Measurements from ENCODE around the gene ABHD17A.
"Not testable (repeated sequence)": the region's sequence is repeated elsewhere in the genome, so short reads cannot be mapped to it uniquely, and the experiment has no call there.

The ABHD17A gene

GRCh38 chr19:1879982-1880381 is 5.3 kb downstream of the ABHD17A start:
- DNase-seq: not testable (repeated sequence)

DNA sequence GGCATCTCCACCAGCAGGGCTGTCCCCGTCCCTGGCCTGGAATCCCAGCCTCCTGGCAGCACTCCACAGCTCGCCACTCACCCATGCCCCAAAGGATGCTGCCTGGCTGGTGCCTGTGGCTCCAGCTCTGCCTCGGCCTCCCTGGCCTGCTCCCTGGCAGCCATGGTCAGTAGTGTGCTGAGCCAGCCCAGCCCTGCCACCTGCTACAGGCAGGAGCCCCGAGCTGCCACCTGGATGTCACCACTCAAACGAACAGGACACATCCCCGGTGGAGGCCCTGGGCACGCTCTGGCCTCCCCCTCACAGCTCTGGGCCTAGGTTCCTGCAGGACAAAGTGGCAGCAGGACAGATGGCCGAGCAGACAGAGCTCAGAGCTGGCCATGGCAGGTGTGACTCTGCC is 6.7 kb downstream of the ABHD17A start:
- DNase-seq: not testable (repeated sequence)

DNA sequence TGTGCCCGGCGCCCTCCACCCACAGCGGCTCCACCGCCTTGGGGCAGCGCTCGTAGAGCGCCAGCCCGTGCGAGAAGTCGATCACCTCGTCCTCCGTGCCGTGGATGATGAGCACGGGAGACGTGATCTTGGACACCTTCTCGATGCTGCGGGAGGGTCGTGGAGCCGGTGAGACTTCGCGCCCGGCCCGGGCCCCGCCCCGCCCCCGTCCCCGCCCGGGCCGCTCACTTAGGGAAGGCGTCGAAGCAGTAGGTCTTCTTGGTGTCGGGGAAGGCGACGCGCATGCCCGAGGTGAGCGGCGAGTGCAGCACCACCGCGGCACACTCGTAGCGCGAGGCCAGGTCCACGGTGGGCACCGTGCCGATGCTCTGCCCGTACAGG is 8.0 kb downstream of the ABHD17A start:
- not testable (repeated sequence) for DNase-seq

DNA sequence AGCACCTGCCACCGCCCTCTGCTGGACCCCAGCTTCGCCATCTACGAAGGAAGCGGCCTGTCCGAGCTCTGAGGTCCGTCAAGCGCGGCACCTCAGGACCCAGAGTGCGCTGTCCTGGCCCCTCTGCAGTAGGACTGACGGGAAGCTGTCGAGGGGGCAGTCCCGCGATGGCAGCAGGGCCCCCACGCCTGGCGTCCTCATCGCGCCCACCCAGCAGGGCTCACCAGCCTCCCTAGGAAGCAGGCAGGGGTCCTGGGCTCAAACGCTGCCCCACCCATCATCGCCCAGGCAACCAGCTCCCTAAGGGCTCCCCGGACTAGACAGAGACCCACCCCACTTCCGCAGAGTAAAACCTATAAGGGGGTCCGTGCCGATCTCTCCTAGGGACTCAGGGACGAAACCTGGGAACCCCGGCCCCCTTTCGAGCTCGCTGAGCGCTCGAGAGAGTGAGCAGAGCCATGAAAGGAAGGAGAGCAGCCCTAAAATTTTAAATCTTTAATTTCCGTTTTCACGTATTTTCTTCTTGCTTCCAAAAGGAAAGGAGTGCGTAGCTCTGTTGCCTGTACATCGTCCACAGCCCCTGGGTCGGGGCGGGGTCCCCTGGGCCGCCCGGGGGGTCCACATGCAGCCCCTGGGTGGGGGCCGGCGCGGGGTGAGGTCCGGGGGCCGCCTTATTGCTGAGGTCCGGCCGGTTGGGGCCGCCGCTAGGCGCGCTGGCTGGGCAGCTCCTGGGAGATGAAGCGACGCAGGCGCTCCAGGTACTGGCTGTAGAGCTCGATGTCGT is 8.6 kb downstream of the ABHD17A start:
- not testable (repeated sequence) for DNase-seq

DNA sequence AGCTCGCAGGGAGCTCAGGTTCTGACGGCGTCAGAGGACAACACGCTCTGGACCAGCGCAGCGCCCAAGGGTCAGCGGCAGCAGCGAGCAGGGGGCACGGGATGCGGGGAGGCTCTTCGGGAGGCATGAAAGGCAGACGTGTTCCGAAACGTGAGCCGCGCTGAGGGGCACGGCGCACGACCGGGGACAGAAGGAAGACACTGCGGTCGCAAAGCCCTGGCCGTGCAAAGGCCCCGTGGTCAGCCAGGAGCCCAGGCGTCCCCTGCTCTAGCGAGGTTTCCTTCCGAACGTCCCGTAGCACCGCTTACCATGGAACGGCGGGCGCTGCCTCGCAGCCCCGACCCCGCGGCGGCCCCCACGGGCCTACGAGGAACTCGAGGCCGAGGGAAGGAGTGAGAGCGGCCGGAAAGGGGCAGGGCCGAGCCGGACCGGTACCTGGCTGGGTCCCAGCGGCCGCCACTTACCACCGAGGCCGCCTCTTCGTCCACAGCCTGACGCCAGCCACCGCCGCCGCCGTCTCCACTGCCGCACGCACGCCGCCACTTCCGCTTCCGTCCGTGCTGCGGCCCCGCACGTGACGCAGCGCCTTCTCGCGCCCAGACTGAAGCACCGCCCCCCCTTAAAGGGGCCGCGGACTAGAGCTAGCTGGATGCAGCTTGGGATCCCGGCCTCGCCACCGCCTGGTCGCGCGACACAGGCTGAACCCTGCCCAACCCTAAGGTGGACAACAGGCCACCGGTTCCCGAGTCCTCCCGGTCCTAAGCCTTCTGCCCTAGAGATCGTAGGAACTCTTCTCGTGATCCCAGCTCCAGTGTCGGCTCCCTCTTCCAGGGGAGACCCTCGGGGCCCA is 9.4 kb downstream of the ABHD17A start:
- peak; percentile 82 for DNase-seq

DNA sequence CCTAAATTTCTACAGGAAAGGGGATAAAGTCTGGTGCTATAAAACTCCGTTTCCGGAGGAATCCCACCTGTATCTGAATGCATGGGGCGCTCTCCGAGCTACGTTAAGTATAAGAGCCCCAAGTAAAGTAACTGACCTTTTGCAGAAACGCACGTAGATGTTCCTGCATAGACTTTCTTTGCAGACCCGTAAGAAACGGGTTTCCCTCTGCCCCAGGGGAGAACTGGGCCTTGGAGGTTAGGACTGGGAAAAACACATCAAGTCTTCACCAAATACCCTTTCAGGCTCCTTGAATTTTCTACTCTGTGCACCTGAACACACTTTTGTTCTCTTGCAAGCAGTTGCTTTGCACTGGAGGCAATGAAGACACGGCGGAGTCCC is 10.0 kb downstream of the ABHD17A start:
- DNase-seq: not testable (repeated sequence)

DNA sequence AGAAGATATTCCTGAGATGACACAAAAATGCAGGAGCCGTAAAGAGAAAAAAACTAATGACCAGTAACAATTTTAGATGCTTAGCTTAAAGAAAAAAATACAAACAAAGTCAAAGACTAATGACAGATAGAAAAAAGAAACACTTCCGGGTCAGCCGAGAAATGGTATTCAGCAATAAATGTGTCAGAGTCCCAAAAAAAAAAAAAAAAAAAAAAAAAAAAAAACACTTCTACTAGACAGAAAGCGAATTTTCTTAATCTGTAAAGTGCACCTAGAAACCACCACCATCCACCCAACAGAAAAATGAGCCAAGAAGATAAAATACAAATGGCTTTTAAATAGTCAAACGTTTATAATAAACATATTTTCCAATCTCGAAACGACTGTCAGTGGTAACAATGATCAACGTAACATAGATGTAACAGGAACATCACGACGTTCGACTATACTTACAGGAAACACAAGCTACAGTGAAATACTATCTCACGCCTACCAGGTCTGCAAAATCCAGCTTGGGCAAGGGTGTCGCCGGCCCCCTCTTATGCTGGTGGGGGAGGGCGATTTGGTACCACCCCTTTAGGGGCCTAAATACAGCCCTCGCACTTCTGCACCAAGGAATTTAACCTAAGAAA is 10.6 kb downstream of the ABHD17A start:
- no peak for DNase-seq

- DNase-seq: no peak
These were observed 11.5 kb downstream of the ABHD17A start for GRCh38 chr19:1873524-1874473.

DNA sequence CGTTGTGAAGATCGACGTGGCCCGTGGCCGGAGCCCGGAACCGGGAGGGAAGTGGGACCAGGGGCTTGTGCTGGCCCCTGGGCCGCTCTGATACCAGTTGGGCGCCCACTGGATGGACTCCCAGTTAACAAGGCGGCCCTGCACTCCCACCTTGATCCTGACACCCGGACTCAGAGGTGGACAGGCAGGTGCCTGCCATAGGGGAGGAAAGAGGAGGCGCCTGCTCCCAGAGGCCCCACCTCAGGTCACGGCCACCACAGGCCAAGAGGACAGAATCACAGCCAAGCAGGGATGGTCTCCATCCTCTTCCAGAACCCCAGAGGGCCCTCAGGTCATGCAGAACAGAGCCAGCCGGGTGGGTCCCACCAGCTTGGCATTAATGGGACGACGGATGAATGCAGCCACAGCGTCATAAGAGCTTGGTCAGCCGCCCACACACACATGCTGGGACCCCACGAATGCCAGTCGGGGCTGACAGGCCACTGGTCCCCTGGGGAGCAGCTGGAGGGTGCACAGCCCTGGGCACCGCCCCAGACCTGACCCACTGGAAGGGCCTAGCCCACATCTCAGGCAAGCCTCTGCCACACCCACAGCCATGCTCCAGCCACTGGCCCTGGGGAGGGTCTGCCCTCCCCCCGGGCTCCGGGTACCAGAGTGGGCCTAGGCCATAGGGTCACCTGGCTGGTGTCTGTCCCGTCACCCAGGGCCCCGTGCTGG is 12.3 kb downstream of the ABHD17A start:
- no peak for DNase-seq

- no peak for DNase-seq
These were observed 13.7 kb downstream of the ABHD17A start for GRCh38 chr19:1871630-1872029.

DNA sequence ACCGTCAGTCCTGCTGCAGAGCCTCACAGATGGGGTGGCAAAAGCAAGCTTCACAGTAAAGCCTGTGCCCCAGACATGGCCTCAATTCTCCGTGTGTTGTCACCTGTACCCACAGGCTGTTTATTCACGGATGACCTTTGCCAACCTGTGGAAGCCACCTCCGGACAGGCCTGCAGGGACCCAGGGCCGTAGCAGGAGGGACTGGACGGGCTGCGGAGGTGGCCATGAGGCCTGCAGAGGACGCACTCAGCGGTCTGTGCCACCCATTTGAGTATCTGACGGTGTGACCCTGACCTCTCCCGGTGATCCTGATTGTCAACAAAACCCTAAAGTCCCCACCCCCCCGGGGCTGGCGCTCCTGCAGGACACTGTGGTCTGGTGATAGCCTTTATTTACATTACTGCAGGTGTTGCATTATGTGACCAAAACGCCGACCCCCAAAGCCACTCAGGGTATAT is 14.1 kb downstream of the ABHD17A start:
- no peak for DNase-seq

GRCh38 chr19:1868971-1869370 is 16.3 kb downstream of the ABHD17A start:
- DNase-seq: no peak

- no peak for DNase-seq
These were observed 18.0 kb downstream of the ABHD17A start for GRCh38 chr19:1867349-1867724.

- DNase-seq: no peak
These were observed 18.5 kb downstream of the ABHD17A start for GRCh38 chr19:1866693-1867348.

DNA sequence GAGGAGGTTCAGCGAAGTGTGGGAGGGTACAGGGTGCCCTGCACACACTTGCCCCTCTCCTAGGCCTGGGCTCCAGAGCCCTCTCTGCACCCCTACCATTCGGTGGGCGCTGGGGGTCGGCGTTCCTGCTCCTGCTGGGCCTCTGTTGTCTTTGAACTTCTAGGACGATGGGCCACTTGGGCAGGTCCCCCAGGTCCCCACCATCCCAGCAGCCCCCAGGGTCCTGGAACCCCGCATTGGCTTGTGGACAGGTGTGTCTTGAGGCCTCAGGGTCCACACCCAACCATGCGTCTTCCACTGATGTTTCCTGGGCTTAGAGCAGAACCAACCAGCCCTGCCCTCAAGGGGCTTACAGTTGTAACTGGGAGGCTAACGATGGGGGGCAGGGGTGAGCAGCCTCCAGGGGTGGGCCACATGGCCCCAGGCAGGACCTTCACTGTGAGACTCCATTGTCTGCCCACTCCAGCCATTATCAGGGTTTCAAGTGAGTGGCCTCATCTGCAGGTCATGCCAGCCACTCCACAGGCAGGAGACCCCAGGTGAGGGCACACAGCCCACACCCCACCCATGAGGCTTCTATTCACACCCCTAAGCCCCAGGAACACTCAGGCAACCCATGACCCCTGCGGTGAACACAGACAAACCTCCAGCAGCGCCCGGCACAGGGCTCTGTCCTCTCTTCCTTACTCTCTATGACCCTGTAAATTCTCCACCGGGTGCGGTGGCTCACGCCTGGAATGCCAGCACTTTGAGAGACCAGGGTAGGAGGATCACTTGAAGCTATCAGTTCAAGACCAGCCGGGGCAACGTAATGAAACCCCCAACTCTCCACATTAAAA is 19.9 kb downstream of the ABHD17A start:
- DNase-seq: no peak

GRCh38 chr19:1864480-1865171 is 20.7 kb downstream of the ABHD17A start:
- DNase-seq: no peak

GRCh38 chr19:1863638-1864479 is 21.4 kb downstream of the ABHD17A start:
- peak; percentile 92 for DNase-seq

DNA sequence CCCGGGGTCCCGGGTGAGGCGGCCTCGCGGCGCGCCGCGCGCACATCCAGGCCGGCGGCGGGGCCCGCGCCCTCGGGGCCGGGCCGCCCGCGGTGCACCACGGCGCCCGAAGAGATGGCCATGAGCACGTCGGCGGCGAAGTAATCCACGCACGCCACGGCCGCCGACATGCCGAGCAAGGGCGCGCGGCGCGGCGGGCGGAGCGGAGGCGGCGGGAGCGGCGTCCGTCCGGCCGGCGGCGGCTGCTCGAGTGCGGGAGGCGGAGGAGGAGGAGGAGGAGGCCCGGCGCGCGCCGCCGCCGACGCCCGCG is 22.0 kb downstream of the ABHD17A start, which contains the start of gene KLF16:
Gene KLF16 (minus strand): TSS at position 252 of the 310 bp plus-strand sequence. CDS start 82 bp downstream, at position 170.
- DNase-seq: no peak
